Head of caudate nucleus (tissue), 42 donors: Measurements from ENCODE around the gene LAX1.

Source experiments
- DNase-seq, 42 donors: peaks; one replicate each; pipeline versions ENCODE4 v3.0.0 to v3.0.0-alpha.2; 2020 to 2021; ENCODE audit warnings: mixed read lengths in 7 of 42
- intact Hi-C: fragments of 100-400 bp; cut with DNase I; formaldehyde crosslinking; loops from one replicate; pipeline ENCODE4 v1.15.0; 2022

LAX1 gene

DNA sequence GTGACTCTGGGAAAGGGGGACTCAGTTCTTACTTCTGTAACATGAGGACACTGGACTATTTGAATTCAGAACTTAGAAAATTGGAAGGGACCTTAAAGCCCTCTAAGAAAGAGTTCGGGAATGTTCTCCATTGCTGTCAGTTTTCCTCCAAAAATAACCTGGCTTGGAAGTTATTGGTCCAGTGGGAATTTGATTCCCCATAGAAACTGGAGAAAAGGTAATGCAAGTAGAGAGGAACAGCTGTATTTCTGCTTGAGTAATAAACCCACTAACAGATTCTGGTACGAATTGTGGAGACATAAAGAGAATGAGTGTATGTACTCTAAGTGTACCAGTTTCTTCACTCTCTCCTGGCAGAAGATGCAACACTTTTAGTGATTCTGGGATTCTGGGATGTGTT lies 32.2 kb downstream of the LAX1 start:
- intact Hi-C loops: loop anchor here (10.0 kb wide), 1 partner anchor 68 kb away; the partner anchor contains the start of gene SNRPE
- no peak for DNase-seq

DNA sequence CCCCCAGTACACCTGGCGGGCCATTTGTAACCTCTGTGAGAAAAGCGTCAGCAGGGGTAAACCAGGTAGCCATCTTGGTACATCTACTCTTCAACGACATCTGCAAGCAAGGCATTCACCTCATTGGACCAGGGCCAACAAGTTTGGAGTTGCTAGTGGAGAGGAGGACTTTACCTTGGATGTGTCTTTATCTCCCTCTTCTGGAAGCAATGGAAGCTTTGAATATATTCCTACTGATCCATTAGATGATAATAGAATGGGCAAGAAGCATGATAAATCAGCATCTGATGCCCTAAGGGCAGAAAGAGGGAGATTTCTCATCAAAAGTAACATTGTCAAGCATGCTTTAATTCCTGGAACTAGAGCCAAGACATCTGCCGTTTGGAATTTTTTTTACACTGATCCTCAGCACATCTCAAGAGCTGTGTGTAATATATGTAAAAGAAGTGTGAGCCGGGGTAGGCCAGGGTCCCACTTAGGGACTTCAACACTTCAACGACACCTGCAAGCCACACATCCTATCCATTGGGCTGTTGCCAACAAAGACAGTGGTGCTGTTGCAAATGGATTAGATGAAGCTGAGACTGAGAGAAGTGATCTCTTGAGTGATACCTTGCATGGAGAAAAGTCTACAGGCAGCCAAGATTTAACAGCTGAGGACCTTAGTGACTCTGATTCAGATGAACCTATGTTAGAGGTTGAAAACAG lies 33.1 kb downstream of the LAX1 start:
- intact Hi-C loops: loop anchor here (10.0 kb wide), 1 partner anchor 67 kb away; the partner anchor contains the start of gene SNRPE

DNA sequence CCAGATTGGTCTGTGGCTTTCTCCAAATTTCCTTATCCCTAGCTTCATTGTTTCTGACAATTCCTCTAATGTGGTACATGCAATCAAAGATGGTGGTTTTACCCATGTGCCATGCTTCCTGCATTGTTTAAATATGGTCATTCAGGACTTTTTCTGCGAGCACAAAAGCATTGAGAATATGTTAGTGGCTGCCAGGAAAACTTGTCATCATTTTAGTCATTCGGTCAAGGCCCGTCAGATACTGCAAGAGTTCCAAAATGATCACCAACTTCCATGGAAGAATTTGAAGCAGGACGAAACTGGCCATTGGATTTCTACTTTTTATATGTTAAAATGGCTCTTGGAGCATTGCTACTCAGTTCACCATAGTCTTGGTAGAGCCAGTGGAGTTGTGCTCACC lies 34.2 kb downstream of the LAX1 start:
- DNase-seq: no peak
- intact Hi-C loops: loop anchor here (10.0 kb wide), 1 partner anchor 66 kb away; the partner anchor contains the start of gene SNRPE

More for the DNA sequence above, 33.1 kb downstream of the LAX1 start:
- DNase-seq: peak in 1 of 42 donors; percentile 6

DNA sequence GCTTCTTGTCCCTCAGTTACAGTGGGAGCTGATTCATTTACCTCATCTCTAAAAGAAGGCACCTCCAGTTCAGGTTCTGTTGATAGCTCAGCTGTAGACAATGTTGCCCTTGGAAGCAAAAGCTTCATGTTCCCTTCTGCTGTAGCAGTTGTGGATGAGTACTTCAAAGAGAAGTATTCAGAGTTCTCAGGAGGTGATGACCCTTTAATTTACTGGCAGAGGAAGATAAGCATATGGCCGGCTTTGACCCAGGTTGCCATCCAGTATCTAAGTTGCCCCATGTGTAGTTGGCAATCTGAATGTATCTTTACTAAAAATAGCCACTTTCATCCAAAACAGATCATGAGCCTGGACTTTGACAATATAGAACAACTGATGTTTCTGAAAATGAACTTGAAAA lies 35.0 kb downstream of the LAX1 start:
- DNase-seq: no peak
- intact Hi-C loops: loop anchor here (10.0 kb wide), 1 partner anchor 65 kb away; the partner anchor contains the start of gene SNRPE

DNA sequence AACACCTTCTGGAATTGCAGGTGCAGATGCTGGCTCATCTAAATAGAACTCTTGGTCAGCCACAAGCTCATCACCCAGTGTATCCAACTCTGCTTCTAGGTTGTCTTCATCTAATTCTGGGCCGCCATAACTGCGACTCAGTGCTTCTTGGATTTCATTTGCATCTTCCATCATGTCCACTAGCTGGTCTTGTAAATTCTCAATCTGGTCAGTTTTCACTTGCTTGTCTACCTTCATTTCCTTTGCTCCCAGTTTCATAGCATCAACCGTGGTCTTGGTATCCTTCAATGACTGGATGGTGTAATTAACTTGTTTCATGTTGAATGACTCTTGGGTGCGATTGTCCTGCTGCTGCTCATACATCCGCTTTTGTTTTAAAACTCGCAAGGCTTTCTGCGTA lies 40.7 kb downstream of the LAX1 start:
- intact Hi-C loops: no loop called here
- no peak for DNase-seq

DNA sequence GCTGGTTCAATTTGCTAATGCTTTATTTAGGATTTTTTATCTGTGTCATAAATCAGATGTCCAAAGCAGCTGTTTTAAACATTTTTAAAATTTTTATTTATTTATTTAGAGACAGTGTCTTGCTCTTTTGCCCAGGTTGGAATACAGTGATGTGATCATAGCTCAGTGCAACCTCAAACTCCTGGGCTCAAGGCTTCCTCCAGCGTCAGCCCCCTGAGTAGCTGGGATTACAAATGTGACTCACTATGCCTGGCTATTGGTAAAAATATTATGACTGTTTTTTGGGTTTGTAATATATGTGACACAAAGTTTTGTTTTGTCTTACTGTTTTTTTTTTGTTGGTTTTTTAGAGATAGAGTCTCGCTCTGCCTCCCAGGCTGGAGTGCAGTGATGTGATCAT lies 42.2 kb downstream of the LAX1 start:
- intact Hi-C loops: no loop called here
- DNase-seq: no peak

DNA sequence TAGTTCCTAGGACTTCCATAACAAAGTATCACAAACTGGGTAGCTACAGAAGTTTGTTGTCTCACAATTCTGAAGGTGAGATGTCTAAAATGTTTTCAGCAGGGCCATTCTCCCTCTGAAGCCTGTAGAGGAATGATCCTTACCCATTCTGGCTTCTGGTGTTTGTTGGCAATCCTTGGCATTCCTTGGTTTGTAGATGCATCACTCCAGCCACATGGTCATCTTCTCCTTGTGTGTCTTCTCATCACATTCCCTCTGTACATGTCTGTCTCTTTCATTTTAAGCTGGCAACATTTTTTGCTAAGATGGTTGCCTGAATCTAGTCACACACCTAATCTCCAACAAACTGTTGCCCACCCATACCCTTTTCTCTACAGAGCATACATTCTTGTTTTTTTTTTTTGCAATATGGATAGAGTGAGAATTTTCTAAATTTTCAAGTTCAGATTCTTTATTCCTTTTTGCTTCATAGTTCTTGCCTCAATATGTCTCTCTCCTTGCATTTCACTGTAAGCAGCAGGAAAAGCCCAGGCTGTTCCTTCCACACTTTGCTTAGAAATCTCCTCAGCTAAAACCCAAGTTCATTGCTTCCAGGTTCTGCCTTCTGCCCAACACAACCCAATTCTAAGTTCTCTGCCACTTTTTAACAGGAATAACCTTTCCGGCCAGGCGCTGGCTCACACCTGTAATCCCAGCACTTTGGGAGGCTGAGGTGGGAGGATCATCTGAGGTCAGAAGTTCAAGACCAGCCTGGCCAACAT lies 48.8 kb downstream of the LAX1 start:
- DNase-seq: no peak
- intact Hi-C loops: no loop called here

DNA sequence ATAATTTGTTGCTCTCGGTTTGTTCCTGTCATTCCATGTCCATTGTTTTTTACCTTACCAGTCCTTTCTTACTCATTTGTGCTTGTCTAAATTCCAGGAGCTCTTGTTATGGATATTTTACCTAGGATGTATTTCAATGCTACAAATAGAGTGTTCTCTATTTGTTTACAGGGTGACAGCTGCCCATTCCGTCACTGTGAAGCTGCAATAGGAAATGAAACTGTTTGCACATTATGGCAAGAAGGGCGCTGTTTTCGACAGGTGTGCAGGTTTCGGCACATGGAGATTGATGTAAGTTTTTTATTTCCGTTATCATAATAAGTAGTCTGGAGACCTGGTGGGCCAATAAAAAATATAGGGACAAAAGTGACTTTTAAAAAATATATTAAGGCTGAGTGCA lies 53.4 kb downstream of the LAX1 start:
- intact Hi-C loops: no loop called here
- no peak for DNase-seq

DNA sequence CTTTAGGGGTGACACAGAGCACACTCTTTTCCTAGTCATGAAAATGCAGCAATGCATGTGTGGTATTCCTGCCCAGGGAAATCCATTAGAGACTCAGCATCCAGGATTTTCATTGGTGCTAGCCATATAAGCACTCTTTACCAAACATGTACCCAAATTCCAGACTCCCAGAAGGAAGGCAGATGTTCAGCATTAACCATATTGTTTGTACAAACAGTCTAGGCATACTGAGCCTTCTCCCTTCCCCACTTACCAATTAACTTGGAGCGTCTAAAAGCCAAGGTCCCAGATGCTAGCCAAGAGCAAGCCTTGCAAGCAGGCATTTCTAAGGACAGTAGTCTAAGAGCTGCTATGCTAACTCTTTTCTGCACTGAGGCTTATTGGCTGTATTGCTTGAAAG lies 58.3 kb downstream of the LAX1 start:
- DNase-seq: no peak
- intact Hi-C loops: no loop called here
